Loucy (cell line): ENCODE data around the gene MLEC.

ENCODE experiments used
- EZH2phosphoT487 ChIP-seq: fragments of 200-600 bp; IDR thresholded peaks from 2 replicates; pipeline ENCODE4 v1.6.1; 2018; ENCODE audit warnings: antibody characterized with exemption, mild to moderate bottlenecking, moderate library complexity, borderline replicate concordance
- TF ChIP-seq, protein P1 (sequence below): fragments of 200-600 bp; sonication (generic); conservative IDR thresholded peaks from 2 replicates; pipeline ENCODE4 v1.5.1; 2014; ENCODE audit warnings: mild to moderate bottlenecking, antibody characterized with exemption, low read length

GRCh38 chr12:120651821-120652220, 35.1 kb upstream of the MLEC start:
- TF ChIP-seq, protein P1, sequence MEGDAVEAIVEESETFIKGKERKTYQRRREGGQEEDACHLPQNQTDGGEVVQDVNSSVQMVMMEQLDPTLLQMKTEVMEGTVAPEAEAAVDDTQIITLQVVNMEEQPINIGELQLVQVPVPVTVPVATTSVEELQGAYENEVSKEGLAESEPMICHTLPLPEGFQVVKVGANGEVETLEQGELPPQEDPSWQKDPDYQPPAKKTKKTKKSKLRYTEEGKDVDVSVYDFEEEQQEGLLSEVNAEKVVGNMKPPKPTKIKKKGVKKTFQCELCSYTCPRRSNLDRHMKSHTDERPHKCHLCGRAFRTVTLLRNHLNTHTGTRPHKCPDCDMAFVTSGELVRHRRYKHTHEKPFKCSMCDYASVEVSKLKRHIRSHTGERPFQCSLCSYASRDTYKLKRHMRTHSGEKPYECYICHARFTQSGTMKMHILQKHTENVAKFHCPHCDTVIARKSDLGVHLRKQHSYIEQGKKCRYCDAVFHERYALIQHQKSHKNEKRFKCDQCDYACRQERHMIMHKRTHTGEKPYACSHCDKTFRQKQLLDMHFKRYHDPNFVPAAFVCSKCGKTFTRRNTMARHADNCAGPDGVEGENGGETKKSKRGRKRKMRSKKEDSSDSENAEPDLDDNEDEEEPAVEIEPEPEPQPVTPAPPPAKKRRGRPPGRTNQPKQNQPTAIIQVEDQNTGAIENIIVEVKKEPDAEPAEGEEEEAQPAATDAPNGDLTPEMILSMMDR = no peak
- TF ChIP-seq EZH2phosphoT487 = no peak
